Motor neuron (in vitro differentiated cells): ENCODE measurements around the gene TLR9. TPM values are rescaled to one million over a fixed set of nuclear protein-coding genes. Genes with fewer than 3 reads are reported as not detected.
"Not testable (repeated sequence)": the region's sequence is repeated elsewhere in the genome, so short reads cannot be mapped to it uniquely, and the experiment has no call there.

Experiments used
- ATAC-seq, 8 experiments: fragments of 200-7000 bp; cut with Tn5 transposase; replicated peaks in 6 of 8; 2 replicates each; pipeline ENCODE4 v1.8.0; 2021; ENCODE audit warnings: mild to moderate bottlenecking in 8 of 8, moderate library complexity in 8 of 8
- H3K27ac ChIP-seq, 2 donors: fragments of 250-450 bp; sonication (Bioruptor Pico); 2 replicates each; pipeline ENCODE4 v1.9.0; 2021; ENCODE audit warnings: antibody characterized with exemption in 2 of 2, mild to moderate bottlenecking in 2 of 2, moderate library complexity in 1 of 2
- H3K4me1 ChIP-seq, 2 donors: fragments of 250-450 bp; sonication (Bioruptor Pico); replicated peaks in 1 of 2; 2 replicates each; pipeline ENCODE4 v1.6.1; 2021; ENCODE audit warnings: antibody characterized with exemption in 2 of 2, mild to moderate bottlenecking in 2 of 2, moderate library complexity in 1 of 2
- H3K4me3 ChIP-seq, 5 donors: fragments of 250-450 bp; sonication (Bioruptor Pico); 2 replicates each; pipeline ENCODE4 v1.9.0; 2021; ENCODE audit warnings: antibody characterized with exemption in 5 of 5, mild to moderate bottlenecking in 5 of 5, moderate library complexity in 4 of 5
- WGBS, 10 experiments: fragments of 450-650 bp; shearing (Covaris generic); methylation state at CpG; one replicate each; pipeline ENCODE4 v1.0.0; 2022; 5-methylcytosine and 5-hydroxymethylcytosine counted together
- in situ Hi-C, 9 experiments: fragments of 400-800 bp; cut with MboI; loops; one replicate each; pipeline ENCODE4 v1.15.0; 2021; ENCODE audit warnings: low sequenced_read_pairs in 9 of 9, low pct_unique_long_range_greater_than_20kb in 2 of 9; ENCODE audit not compliant: unreplicated experiment in 9 of 9
- total RNA-seq, 8 experiments: library from RNA; unstranded; fragments of 300-600 nt; gene quantifications; 2 replicates each; pipeline versions ENCODE4 v1.2.3 to v1.2.4, GENCODE V29; 2022

The TLR9 gene
- total RNA-seq, 8 experiments from 2014 or later = 0.08 to 0.29 (median 0.17) TPM; not detected in 2

DNA sequence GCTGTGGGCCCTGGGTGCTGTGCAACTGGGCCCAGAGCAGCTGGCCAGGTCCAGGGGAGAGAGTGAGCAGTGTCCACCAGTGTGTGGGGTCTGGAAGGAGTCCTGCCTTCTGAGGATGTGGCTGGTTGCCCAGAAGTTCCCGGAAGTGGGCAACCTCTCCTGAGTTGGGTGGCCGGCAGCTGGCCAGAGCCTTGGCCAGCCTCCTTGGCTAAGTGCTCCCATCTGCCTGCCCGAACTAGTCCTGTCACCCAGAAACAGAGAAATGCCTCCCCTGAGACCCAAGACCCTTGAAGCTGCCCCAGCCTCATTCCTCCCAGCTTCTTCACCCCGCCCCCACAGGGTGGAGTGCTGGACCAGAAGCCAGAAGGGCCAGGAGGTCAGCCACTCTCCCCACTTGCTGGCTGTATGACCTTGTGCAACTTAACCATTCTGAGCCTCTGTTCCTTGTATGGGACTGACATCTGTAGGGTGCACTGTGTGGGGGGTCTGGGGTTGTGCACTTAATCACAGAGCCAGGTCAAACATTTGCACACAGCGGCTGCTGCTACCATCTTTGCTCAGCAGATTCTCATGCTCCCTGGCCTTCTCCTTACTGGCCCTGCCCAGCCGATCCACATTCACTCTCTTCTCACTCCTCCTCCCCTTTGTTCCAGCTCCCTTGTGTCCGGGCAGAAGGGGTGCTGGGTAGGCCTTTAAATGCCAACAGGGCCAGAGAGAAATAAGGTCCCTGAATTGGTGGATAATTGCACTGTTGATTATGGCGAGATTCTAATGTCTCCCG is 35.0 kb downstream of the TLR9 start:
- in situ Hi-C loops = no loop called here
- H3K4me3 ChIP-seq = no peak overlapping the region
- peak in 6 of 8 experiments; percentile 13 to 61 (median 26) for ATAC-seq
- H3K27ac ChIP-seq = peak overlapping the region in 1 of 2 donors; percentile 50
- H3K4me1 ChIP-seq = peaks cover 10 to 12% of the 10 kb centered on the region in 2 donors
- WGBS, 10 experiments = 0 to 100% (median 51%) methylated on average over 1 to 3 of the region's 9 CpGs; no CpG with 5 or more reads in 3 of the 10 experiments

DNA sequence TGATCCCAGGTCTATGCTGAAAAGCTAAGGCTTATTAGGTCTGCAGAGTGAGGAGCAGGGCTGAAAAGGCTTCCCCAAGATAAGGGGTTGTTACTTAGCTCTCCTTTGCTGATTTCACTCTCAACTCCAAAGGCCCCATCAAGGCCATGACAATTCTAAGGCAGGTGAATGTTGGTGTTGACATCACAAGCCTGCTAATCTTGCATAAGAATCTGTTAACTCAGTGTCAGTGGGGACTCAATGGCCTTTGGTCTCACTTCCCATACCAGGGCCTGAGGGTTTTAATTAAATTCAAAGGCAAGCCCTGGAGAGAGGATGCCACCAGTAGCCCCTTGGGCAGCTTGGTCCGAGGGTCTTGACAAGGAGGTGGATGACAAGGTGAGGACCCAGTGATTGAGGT is 36.9 kb downstream of the TLR9 start:
- ATAC-seq = no peak
- Histone ChIP-seq H3K4me1 (peaks cover 17 to 18% of the 10 kb centered on the region in 2 donors), H3K27ac (no peak overlapping the region), H3K4me3 (no peak overlapping the region)
- WGBS, 10 experiments = 63 to 100% (median 80%) methylated on average over 1 of the region's 1 CpG; no CpG with 5 or more reads in 7 of the 10 experiments
- in situ Hi-C loops = no loop called here

DNA sequence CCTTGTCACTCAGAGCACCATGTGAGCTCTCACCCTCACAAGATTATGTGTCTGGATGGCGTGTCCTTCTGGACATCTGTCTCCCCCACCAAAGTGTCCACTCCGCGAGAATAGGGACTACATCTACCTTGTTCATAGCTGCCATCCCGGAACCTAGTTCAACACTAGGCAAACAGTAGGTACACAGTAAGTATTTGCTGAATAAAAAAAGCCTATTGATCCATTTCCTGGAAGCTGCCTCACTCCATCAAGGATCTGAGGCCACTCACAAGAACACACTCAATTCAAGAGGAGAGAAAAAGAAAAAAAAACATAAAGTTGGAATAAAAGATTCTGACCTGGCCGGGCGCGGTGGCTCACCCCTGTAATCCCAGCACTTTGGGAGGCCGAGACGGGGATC is 38.7 kb downstream of the TLR9 start:
- Histone ChIP-seq H3K4me1 (peaks cover 17 to 18% of the 10 kb centered on the region in 2 donors), H3K4me3 (no peak overlapping the region), H3K27ac (no peak overlapping the region)
- in situ Hi-C loops = no loop called here
- ATAC-seq = no peak
- 60 to 100% (median 85%) methylated on average over 1 to 7 of the region's 9 CpGs; no CpG with 5 or more reads in 2 of the 10 experiments for WGBS, 10 experiments

DNA sequence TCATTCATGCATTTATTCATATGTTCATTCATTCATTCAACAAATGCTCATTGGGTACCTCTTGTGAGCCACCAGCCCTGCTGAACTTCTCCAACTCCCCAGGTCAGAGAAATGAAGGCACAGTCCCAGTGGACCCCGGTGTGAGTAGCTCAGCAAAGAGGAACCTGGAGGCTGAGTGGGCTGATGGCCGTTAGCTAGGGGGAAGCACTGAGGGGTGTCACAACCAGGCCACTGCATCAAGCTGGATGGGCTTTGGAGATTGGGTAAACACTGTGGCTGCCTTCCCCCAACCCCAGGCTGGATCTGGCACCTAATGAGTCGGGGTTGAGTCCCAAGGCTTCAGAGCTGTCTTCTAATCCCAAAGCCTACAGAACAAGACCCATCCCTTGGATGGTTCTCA is 39.6 kb downstream of the TLR9 start:
- WGBS, 10 experiments = 38 to 75% (median 56%) methylated on average over 1 to 3 of the region's 3 CpGs; no CpG with 5 or more reads in 6 of the 10 experiments
- in situ Hi-C loops = no loop called here
- no peak for ATAC-seq
- Histone ChIP-seq H3K4me3 (no peak overlapping the region), H3K4me1 (peaks cover 13 to 14% of the 10 kb centered on the region in 2 donors), H3K27ac (no peak overlapping the region)

DNA sequence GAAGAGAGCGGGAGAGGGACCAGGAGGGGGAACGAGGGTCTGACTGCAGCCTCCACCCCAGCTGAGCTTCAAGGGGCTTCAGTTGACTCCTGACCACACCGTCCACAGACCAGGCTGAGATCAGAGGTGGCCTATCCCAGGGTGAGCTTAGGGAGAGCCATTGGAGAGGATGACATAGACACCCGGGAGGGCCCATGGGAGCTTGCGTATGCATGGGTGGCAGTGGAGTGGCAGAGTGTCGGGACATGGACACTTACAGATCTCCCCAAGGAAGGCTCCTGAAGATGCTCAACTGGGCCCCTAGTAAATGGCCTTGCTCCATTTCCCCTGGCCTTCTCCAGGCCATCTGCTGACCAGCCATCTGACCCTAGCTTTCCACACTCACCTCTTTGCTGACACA is 40.1 kb downstream of the TLR9 start:
- H3K27ac ChIP-seq = no peak overlapping the region
- 79 to 96% (median 87%) methylated on average over 2 to 4 of the region's 6 CpGs; no CpG with 5 or more reads in 5 of the 10 experiments for WGBS, 10 experiments
- in situ Hi-C loops = no loop called here

DNA sequence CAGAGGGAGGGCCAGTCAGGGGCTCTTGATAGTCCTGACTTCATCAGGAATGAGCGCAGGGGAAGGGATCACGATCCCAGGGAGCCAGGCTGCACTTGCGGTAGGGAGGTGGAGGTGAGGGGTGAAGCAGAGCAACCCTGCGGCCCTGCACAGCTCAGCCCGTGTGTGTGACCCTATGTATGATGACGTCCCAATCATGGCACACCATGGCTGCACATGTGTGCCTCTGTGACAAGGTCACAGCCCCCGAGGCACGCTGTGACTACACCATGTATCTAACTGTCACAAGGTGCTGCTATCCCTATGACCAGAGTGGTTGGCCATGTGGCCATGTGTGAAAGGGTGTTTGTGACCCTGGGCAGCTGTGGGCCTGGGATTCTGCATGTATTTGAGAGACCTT is 40.8 kb downstream of the TLR9 start:
- in situ Hi-C loops = no loop called here
- ATAC-seq = peak in 1 of 8 experiments; percentile 12
- no peak overlapping the region for H3K27ac ChIP-seq
- H3K4me3 ChIP-seq = no peak overlapping the region
- WGBS, 10 experiments = 67 to 90% methylated on average over 3 to 5 of the region's 8 CpGs; no CpG with 5 or more reads in 8 of the 10 experiments
- H3K4me1 ChIP-seq = peaks cover 7% of the 10 kb centered on the region in 2 donors

More for the DNA sequence above, 40.1 kb downstream of the TLR9 start:
- H3K4me3 ChIP-seq = no peak overlapping the region
- H3K4me1 ChIP-seq = peaks cover 8% of the 10 kb centered on the region in 2 donors
- no peak for ATAC-seq

DNA sequence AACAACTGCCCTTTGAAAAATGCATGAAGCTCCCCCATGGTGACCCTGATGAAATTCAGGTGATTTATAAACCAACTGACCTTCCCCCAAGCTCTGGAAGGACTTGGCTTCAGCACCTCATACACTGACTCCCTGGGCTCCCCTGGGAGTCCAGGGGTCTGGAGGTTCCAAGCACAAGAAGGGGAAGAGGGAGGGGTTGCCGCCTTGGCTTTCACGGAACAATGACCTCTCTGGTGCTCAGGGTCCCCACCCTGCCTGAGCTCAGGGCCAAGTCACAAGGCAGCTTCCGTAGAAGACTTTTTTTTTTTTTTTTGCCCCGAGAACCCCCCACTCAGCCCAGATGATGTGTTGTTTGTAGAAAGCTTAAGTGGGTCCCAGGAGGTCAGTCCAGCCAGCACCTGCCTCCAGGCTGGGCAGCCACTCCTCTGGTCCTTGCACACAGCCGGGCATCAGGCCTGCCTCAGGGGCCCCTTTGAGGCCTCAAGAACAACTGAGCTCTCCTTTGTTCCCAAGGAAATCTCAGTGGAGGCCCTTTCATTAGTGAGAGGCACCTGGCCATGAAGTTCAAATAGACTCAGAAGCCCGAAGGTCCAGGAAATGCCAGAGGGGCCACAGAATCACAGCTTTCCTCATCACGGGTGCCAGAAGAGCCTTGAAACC is 41.5 kb downstream of the TLR9 start:
- in situ Hi-C loops = no loop called here
- H3K4me1 ChIP-seq = peaks cover 7% of the 10 kb centered on the region in 2 donors
- H3K4me3 ChIP-seq = no peak overlapping the region
- 40 to 90% (median 66%) methylated on average over 1 to 3 of the region's 7 CpGs; no CpG with 5 or more reads in 3 of the 10 experiments for WGBS, 10 experiments
- ATAC-seq = peak in 1 of 8 experiments; percentile 32
- H3K27ac ChIP-seq = peak overlapping the region in 1 of 2 donors; percentile 51

DNA sequence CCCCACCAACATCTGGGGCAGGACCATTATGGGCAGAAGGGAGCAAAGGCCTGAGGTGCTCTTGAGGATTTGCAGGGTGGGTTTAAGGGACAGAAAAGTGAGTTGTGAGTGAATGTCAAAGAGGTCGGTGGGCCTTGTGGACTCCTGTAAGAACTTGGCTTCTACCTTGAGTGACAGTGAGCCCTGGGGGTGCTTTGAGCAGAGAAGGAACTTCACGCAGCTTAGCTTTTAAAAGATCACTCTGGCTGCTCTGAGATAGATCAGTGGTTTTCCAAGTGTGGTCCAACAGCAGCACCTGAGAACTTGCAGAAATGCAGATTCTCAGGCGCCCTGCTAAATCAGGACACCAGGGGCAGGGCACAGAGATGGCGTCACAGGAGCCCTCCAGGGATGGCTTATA is 42.8 kb downstream of the TLR9 start:
- ATAC-seq = no peak
- no peak overlapping the region for H3K27ac ChIP-seq
- in situ Hi-C loops = no loop called here
- WGBS, 10 experiments = 83 to 100% (median 96%) methylated on average over 1 to 2 of the region's 4 CpGs; no CpG with 5 or more reads in 6 of the 10 experiments
- H3K4me3 ChIP-seq = no peak overlapping the region
- peaks cover 7% of the 10 kb centered on the region in 2 donors for H3K4me1 ChIP-seq

DNA sequence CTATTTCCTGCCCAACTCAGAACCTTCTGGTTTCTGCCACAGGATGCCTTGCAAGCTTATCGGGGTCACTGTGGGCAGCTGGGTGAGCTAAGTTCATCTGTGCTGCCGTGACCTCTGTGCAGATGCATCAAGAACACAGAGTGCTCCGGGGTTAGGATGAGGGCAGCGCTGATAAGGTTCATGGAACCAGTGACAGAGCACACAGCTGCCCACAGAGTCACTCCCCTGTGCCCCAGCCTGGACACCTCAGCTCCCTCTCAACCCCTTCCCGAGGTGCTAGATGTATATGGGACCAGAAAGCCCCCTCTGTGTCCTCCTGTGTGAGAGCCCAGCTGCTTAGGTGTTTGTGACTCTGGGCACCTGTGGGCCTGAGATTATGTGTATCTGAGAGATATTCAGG is 43.2 kb downstream of the TLR9 start:
- no peak for ATAC-seq
- no peak overlapping the region for H3K4me3 ChIP-seq
- 50 to 90% (median 82%) methylated on average over 1 to 2 of the region's 5 CpGs; no CpG with 5 or more reads in 6 of the 10 experiments for WGBS, 10 experiments
- in situ Hi-C loops = no loop called here
- peaks cover 7% of the 10 kb centered on the region in 2 donors for H3K4me1 ChIP-seq
- H3K27ac ChIP-seq = no peak overlapping the region

DNA sequence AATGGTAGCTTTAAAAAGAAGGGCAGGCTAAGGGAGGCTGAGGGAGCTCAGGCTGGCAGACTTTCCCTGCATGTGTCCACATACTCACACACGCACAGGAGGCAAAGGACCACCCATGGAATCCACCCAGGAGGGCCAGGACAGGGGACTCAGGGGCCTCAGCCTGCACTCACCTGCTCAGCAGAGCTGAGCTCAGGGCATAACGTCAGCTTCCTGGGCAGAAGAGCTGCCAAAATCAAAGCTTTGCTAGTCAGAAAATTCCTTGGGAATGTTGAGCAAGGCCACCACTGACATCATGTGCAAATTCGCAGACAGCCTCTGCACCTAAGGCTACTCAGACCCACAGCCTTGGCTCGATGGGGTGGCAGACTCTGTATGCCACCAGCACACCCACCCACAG is 43.9 kb downstream of the TLR9 start:
- 0 to 80% (median 48%) methylated on average over 1 to 3 of the region's 4 CpGs; no CpG with 5 or more reads in 3 of the 10 experiments for WGBS, 10 experiments
- ATAC-seq = peak in 2 of 8 experiments; percentile 22 to 31
- in situ Hi-C loops = no loop called here
- no peak overlapping the region for H3K27ac ChIP-seq
- H3K4me3 ChIP-seq = no peak overlapping the region
- peaks cover 8 to 11% of the 10 kb centered on the region in 2 donors for H3K4me1 ChIP-seq

DNA sequence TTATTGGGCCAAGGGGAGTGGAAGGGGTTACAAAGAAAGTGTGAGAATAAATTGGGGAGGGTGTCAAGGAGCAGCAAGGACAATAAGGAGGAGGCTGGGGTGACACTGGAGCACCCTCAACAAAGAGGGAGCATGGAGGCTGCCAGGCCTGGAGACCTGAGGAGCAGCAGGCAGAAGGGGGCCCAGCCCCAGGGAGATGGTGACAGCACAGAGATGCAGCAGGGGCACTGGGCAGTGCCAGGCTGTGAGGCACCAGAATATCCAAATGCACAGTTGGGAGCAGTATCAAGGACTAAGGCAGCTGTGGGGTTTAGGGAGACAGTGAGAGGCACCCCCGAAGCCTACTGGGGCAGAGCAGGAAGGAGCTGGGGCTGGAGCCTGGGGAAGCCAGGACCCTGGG is 46.9 kb downstream of the TLR9 start:
- in situ Hi-C loops = no loop called here
- H3K4me3 ChIP-seq = no peak overlapping the region
- WGBS, 10 experiments = 17 to 67% methylated on average over 1 of the region's 1 CpG; no CpG with 5 or more reads in 8 of the 10 experiments
- peaks cover 9 to 17% of the 10 kb centered on the region in 2 donors for H3K4me1 ChIP-seq
- no peak for ATAC-seq
- H3K27ac ChIP-seq = no peak overlapping the region

DNA sequence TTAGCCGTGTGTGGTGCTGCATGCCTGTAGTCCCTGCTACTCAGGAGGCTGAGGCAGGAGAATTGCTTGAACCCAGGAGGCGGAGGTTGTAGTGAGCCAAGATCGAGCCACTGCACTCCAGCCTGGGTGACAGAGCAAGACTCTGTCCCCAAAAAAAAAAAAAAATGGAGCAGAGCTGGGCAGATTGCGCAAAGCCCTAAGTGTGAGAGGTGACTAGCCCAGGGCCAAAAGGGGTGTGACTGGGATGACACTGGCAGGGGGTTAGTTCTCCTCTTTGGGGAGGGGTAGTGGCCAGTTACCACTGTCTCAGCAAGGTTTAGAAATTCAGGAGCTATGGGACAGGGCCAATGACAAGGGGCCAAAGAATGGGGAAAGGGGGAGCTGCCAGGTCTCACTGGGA is 47.3 kb downstream of the TLR9 start:
- peaks cover 9 to 17% of the 10 kb centered on the region in 2 donors for H3K4me1 ChIP-seq
- ATAC-seq, H3K4me3 ChIP-seq, H3K27ac ChIP-seq, in situ Hi-C loops: not testable (repeated sequence)
- WGBS, 10 experiments = 61 to 100% (median 94%) methylated on average over 1 to 3 of the region's 4 CpGs; no CpG with 5 or more reads in 3 of the 10 experiments

DNA sequence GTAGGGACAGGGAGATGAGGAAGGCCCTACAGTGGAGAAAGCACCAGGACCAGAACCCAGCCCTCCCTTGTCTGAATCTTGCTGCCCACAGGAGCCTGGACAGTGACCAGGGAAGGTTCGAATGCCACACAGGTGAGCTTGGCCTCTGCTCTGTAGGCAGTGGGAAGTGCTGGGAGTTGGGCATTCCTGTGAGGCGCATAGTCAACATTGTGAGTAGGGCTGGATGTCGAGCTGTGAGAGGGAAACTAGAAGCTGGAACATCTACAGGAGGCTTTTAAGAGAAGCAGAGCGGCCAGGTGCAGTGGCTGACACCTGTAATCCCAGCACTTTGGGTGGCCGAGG is 47.8 kb downstream of the TLR9 start:
- WGBS, 10 experiments = 59 to 92% (median 80%) methylated on average over 2 to 3 of the region's 5 CpGs; no CpG with 5 or more reads in 5 of the 10 experiments

More for the DNA sequence above, 47.8 kb downstream of the TLR9 start:
- in situ Hi-C loops = no loop called here
- H3K27ac ChIP-seq = no peak overlapping the region
- H3K4me1 ChIP-seq = peaks cover 9 to 17% of the 10 kb centered on the region in 2 donors
- no peak for ATAC-seq
- H3K4me3 ChIP-seq = no peak overlapping the region
